A673 (cell line): ENCODE measurements around the gene TRAF3IP3. TPM values are rescaled to one million over a fixed set of nuclear protein-coding genes. Genes with fewer than 3 reads are reported as not detected.

Experiments used
- BruUV-seq: library from RNA; stranded (reverse); fragments of 400-500 nt; replicated peaks from 2 replicates; lab custom pipeline; 2021; lab: Mats Ljungman, UMichigan
- CTCF ChIA-PET: fragments of 300-600 bp; sonication (Branson Sonifier 250); formaldehyde crosslinking; loops from one replicate; lab custom pipeline; 2022; ENCODE audit warnings: antibody characterized with exemption; lab: Charles Lee
- POLR2A ChIA-PET: fragments of 300-600 bp; sonication (Branson Sonifier 250); formaldehyde crosslinking; loops from one replicate; lab custom pipeline; 2022; ENCODE audit warnings: antibody characterized with exemption; ENCODE audit not compliant: low non-redundant PET; lab: Charles Lee
- DNase-seq: peaks from one replicate; pipeline ENCODE4 v3.0.0-alpha.2; 2015; ENCODE audit warnings: low spot score
- H3K27ac ChIP-seq: fragments of 200-600 bp; sonication (generic); 2 replicates; pipeline ENCODE4 v1.5.1; 2016; ENCODE audit warnings: mixed run types, low read depth, mild to moderate bottlenecking, mixed read lengths, antibody characterized with exemption, low read length; ENCODE audit not compliant: poor library complexity, severe bottlenecking
- H3K27me3 ChIP-seq: fragments of 200-600 bp; sonication (generic); replicated peaks from 2 replicates; pipeline ENCODE4 v1.6.1; 2017; ENCODE audit warnings: mixed run types, low read depth, mild to moderate bottlenecking, mixed read lengths, antibody characterized with exemption, low read length; ENCODE audit not compliant: insufficient read depth, poor library complexity
- H3K36me3 ChIP-seq: fragments of 200-600 bp; sonication (generic); 2 replicates; pipeline ENCODE4 v1.6.1; 2016; ENCODE audit warnings: mixed run types, mild to moderate bottlenecking, mixed read lengths, antibody characterized with exemption, low read length; ENCODE audit not compliant: insufficient read depth, poor library complexity, severe bottlenecking
- H3K4me1 ChIP-seq: fragments of 200-600 bp; sonication (generic); 2 replicates; pipeline ENCODE4 v1.6.1; 2017; ENCODE audit warnings: mixed run types, mild to moderate bottlenecking, mixed read lengths, antibody characterized with exemption, low read length; ENCODE audit not compliant: insufficient read depth, poor library complexity, severe bottlenecking
- H3K4me3 ChIP-seq: fragments of 200-600 bp; sonication (generic); 2 replicates; pipeline ENCODE4 v1.5.1; 2016; ENCODE audit warnings: low read depth, mixed run types, mild to moderate bottlenecking, mixed read lengths, low read length; ENCODE audit not compliant: poor library complexity, severe bottlenecking
- H3K9me3 ChIP-seq: fragments of 200-600 bp; sonication (generic); 2 replicates; pipeline ENCODE4 v1.6.1; 2016; ENCODE audit warnings: mixed run types, low read depth, mild to moderate bottlenecking, mixed read lengths, antibody characterized with exemption, low read length; ENCODE audit not compliant: poor library complexity, severe bottlenecking
- CTCF ChIP-seq: fragments of 300-800, 200-600 bp; sonication (generic); conservative IDR thresholded peaks from 2 replicates; pipeline ENCODE4 v1.5.1; 2017; ENCODE audit warnings: low read depth, mild to moderate bottlenecking, antibody characterized with exemption, low read length, moderate library complexity, mixed read lengths
- EZH2 ChIP-seq: fragments of 200-600 bp; sonication (generic); IDR thresholded peaks from 2 replicates; pipeline ENCODE4 v1.6.1; 2017; ENCODE audit warnings: borderline replicate concordance, low read depth, mild to moderate bottlenecking, mixed read lengths, antibody characterized with exemption, low read length; ENCODE audit not compliant: poor library complexity, severe bottlenecking
- intact Hi-C: fragments of 100-400 bp; cut with micrococcal nuclease; formaldehyde crosslinking; loops from one replicate; pipeline ENCODE4 v1.10.0; 2022; ENCODE audit not compliant: unreplicated experiment
- total RNA-seq: library from RNA; stranded (reverse); gene quantifications from 2 replicates; pipeline ENCODE4 v1.2.3, GENCODE V29; 2021

The TRAF3IP3 gene
- total RNA-seq, 1 experiment from 2014 or later = 1.6 TPM

GRCh38 chr1:209769171-209769904, 13.5 kb downstream of the TRAF3IP3 start:
- BruUV-seq = no TSS peak
- intact Hi-C loops = loop anchor here (2.0 kb wide), 1 partner anchor 141 kb away; no protein-coding TSS in a partner anchor
- Histone ChIP-seq H3K4me1 (peaks cover 40% of the 10 kb centered on the region), H3K4me3 (peak overlapping the region; percentile 7), H3K9me3 (no peaks in the 10 kb centered on the region), H3K36me3 (no peaks in the 10 kb centered on the region), H3K27me3 (no peaks in the 10 kb centered on the region), H3K27ac (peak overlapping the region; percentile 89)
- TF ChIP-seq EZH2 (no peak), CTCF (no peak)
- CTCF ChIA-PET = interaction anchor here (0.6 to 1.1 kb wide), 4 partner anchors 36 to 80 kb away, joined by 3 to 4 read pairs (median 3); partner anchors contain the start of gene IRF6
- peak; percentile 91 for DNase-seq
- POLR2A ChIA-PET = no interaction called here

GRCh38 chr1:209769971-209770370, 14.1 kb downstream of the TRAF3IP3 start:
- BruUV-seq = no TSS peak
- ChIA-PET POLR2A (no interaction called here), CTCF (interaction anchor here (0.7 to 1.1 kb wide), 3 partner anchors 53 to 81 kb away, joined by 3 to 4 read pairs (median 3); no protein-coding TSS in a partner anchor)
- peak; percentile 42 for TF ChIP-seq CTCF
- TF ChIP-seq EZH2 = no peak
- DNase-seq = peak; percentile 85
- Histone ChIP-seq H3K4me1 (peaks cover 41% of the 10 kb centered on the region), H3K27ac (peak overlapping the region; percentile 89), H3K36me3 (no peaks in the 10 kb centered on the region), H3K4me3 (peak overlapping the region; percentile 7), H3K27me3 (no peaks in the 10 kb centered on the region), H3K9me3 (no peaks in the 10 kb centered on the region)
- intact Hi-C loops = loop anchor here (2.0 kb wide), 1 partner anchor 141 kb away; no protein-coding TSS in a partner anchor

- BruUV-seq = no TSS peak
- CTCF ChIA-PET = no interaction called here
- TF ChIP-seq EZH2 (no peak), CTCF (no peak)
- POLR2A ChIA-PET = no interaction called here
- no peaks in the 10 kb centered on the region for H3K27me3 ChIP-seq
- DNase-seq = no peak
- H3K4me1 ChIP-seq = peaks cover 41% of the 10 kb centered on the region
- no peaks in the 10 kb centered on the region for H3K9me3 ChIP-seq
- intact Hi-C loops = no loop called here
- H3K4me3 ChIP-seq = no peak overlapping the region
- H3K36me3 ChIP-seq = no peaks in the 10 kb centered on the region
- H3K27ac ChIP-seq = no peak overlapping the region
These were observed 15.0 kb downstream of the TRAF3IP3 start for GRCh38 chr1:209770636-209771415.
